Mesenchymal stem cell (in vitro differentiated cells and primary cell): ENCODE results near the gene BNC2.

Experiments used
- DNase-seq: peaks from one replicate; pipeline ENCODE4 v3.0.0-alpha.2; 2013
- H2AFZ ChIP-seq: one replicate; pipeline ENCODE4 v1.6.1; 2013; ENCODE audit warnings: low read depth, mild to moderate bottlenecking, control low read depth, inconsistent platforms, low read length, moderate library complexity
- H2AK5ac ChIP-seq: 2 replicates; pipeline ENCODE4 v1.6.1; 2013; ENCODE audit warnings: low read length, moderate library complexity, mild to moderate bottlenecking, inconsistent platforms; ENCODE audit not compliant: severe bottlenecking
- H2BK120ac ChIP-seq: one replicate; pipeline ENCODE4 v1.6.1; 2013; ENCODE audit warnings: low read depth, mild to moderate bottlenecking, inconsistent platforms, low read length, moderate library complexity
- H2BK12ac ChIP-seq, 2 experiments: one replicate each; pipeline ENCODE4 v1.6.1; 2013; ENCODE audit warnings: inconsistent platforms in 2 of 2, low read length in 2 of 2, mild to moderate bottlenecking in 2 of 2, moderate library complexity in 2 of 2, control low read depth in 1 of 2
- H2BK15ac ChIP-seq: one replicate; pipeline ENCODE4 v1.6.1; 2013; ENCODE audit warnings: mild to moderate bottlenecking, low read depth, inconsistent platforms; ENCODE audit not compliant: poor library complexity, severe bottlenecking
- H2BK5ac ChIP-seq: 2 replicates; pipeline ENCODE4 v1.6.1; 2013; ENCODE audit warnings: low read depth, mild to moderate bottlenecking, low read length, control low read depth, inconsistent platforms; ENCODE audit not compliant: poor library complexity, severe bottlenecking
- H3K14ac ChIP-seq, 2 experiments: one replicate each; pipeline ENCODE4 v1.6.1; 2013; ENCODE audit warnings: inconsistent platforms in 2 of 2, low read length in 2 of 2, control low read depth in 1 of 2, mild to moderate bottlenecking in 1 of 2, moderate library complexity in 1 of 2
- H3K18ac ChIP-seq, 2 experiments: one replicate each; pipeline ENCODE4 v1.6.1; 2013; ENCODE audit warnings: inconsistent platforms in 2 of 2, low read length in 2 of 2, control low read depth in 1 of 2, low read depth in 1 of 2, mild to moderate bottlenecking in 1 of 2
- H3K23ac ChIP-seq, 2 experiments: one replicate each; pipeline ENCODE4 v1.6.1; 2013; ENCODE audit warnings: inconsistent platforms in 2 of 2, low read length in 2 of 2, mild to moderate bottlenecking in 2 of 2, moderate library complexity in 2 of 2, control low read depth in 1 of 2
- H3K27ac ChIP-seq: 2 replicates; pipeline ENCODE4 v1.5.1; 2013; ENCODE audit warnings: mild to moderate bottlenecking, moderate library complexity, low read length, control low read depth, inconsistent platforms; ENCODE audit not compliant: poor library complexity, severe bottlenecking
- H3K27me3 ChIP-seq, 2 experiments: 2 replicates each; pipeline versions ENCODE4 v1.6.1 to v1.7.0; 2013; ENCODE audit warnings: low read length in 2 of 2, mild to moderate bottlenecking in 2 of 2, moderate library complexity in 2 of 2, control low read depth in 1 of 2, inconsistent platforms in 1 of 2; ENCODE audit not compliant: control insufficient read depth in 1 of 2, insufficient read depth in 1 of 2
- H3K36me3 ChIP-seq, 2 experiments: 2 replicates each; pipeline versions ENCODE4 v1.6.1 to v1.7.0; 2013; ENCODE audit warnings: low read length in 2 of 2, control low read depth in 1 of 2, inconsistent platforms in 1 of 2, low read depth in 1 of 2, mild to moderate bottlenecking in 1 of 2; ENCODE audit not compliant: insufficient read depth in 2 of 2, control insufficient read depth in 1 of 2
- H3K4ac ChIP-seq, 2 experiments: one replicate each; pipeline ENCODE4 v1.6.1; 2013; ENCODE audit warnings: inconsistent platforms in 2 of 2, low read length in 2 of 2, mild to moderate bottlenecking in 2 of 2, moderate library complexity in 2 of 2, control low read depth in 1 of 2, low read depth in 1 of 2
- H3K4me1 ChIP-seq: 2 replicates; pipeline ENCODE4 v1.6.1; 2013; ENCODE audit warnings: low read depth, low read length, control low read depth; ENCODE audit not compliant: control insufficient read depth, insufficient read depth
- H3K4me2 ChIP-seq: 2 replicates; pipeline ENCODE4 v1.6.1; 2013; ENCODE audit warnings: low read length, mild to moderate bottlenecking, inconsistent platforms; ENCODE audit not compliant: poor library complexity, severe bottlenecking
- H3K4me3 ChIP-seq, 2 experiments: 2 replicates each; pipeline versions ENCODE4 v1.5.1 to v1.7.0; 2013; ENCODE audit warnings: low read length in 2 of 2, mild to moderate bottlenecking in 2 of 2, control low read depth in 1 of 2, low read depth in 1 of 2; ENCODE audit not compliant: insufficient read depth in 1 of 2
- H3K79me1 ChIP-seq: replicated peaks from 2 replicates; pipeline ENCODE4 v1.6.1; 2013; ENCODE audit warnings: mild to moderate bottlenecking, control low read depth, low read length, inconsistent platforms; ENCODE audit not compliant: poor library complexity, severe bottlenecking
- H3K9ac ChIP-seq: 2 replicates; pipeline ENCODE4 v1.7.0; 2013; ENCODE audit warnings: mild to moderate bottlenecking, low read length, moderate library complexity
- H3K9me3 ChIP-seq: 2 replicates; pipeline ENCODE4 v1.7.0; 2013; ENCODE audit warnings: mild to moderate bottlenecking, low read length; ENCODE audit not compliant: control insufficient read depth
- H4K8ac ChIP-seq: one replicate; pipeline ENCODE4 v1.6.1; 2013; ENCODE audit warnings: inconsistent platforms, mild to moderate bottlenecking, low read length, moderate library complexity
- H4K91ac ChIP-seq: one replicate; pipeline ENCODE4 v1.6.1; 2013; ENCODE audit warnings: mild to moderate bottlenecking, low read length, inconsistent platforms
- WGBS: methylation state at CpG from one replicate; pipeline ENCODE4 v1.1.7; 2013; ENCODE audit warnings: mixed read lengths; 5-methylcytosine and 5-hydroxymethylcytosine counted together

The BNC2 gene

DNA sequence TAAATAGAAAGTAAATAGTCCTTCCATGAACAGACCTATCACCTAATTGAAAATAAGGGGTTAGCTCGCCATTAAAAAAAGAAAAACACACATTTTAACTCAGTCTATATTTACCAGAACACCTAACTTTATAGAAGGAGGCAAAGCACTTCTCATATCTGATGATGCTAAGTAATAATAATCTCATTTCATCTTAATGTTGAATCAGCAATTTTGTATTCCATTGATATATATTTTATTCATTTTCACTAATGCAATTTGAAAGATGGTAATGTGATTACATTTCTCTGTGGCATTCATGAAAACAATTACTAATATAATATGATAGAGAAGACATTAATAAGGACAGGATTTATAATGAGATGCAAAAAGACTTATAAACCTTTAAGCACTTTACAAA lies 276.7 kb downstream of the BNC2 start:
- H3K79me1 ChIP-seq, result peaks cover 19% of the 10 kb centered on the region
- H3K27ac ChIP-seq, result no peak overlapping the region
- no peak overlapping the region for H3K9ac ChIP-seq
- H4K91ac ChIP-seq, result no peak overlapping the region
- no CpG with 5 or more reads among the region's 1 CpG for WGBS
- H3K23ac ChIP-seq, result no peak overlapping the region
- H2BK5ac ChIP-seq, result no peak overlapping the region
- no peak overlapping the region for H2AK5ac ChIP-seq
- no peak overlapping the region for H2AFZ ChIP-seq
- no peaks in the 10 kb centered on the region for H3K36me3 ChIP-seq
- DNase-seq, result no peak
- no peaks in the 10 kb centered on the region for H3K9me3 ChIP-seq
- H4K8ac ChIP-seq, result no peak overlapping the region
- H3K14ac ChIP-seq, result no peak overlapping the region
- H3K4me1 ChIP-seq, result no peaks in the 10 kb centered on the region
- no peak overlapping the region for H3K4ac ChIP-seq
- no peak overlapping the region for H3K4me2 ChIP-seq
- H2BK15ac ChIP-seq, result no peak overlapping the region
- H3K27me3 ChIP-seq, result no peaks in the 10 kb centered on the region
- no peak overlapping the region for H3K4me3 ChIP-seq
- H3K18ac ChIP-seq, result no peak overlapping the region
- H2BK120ac ChIP-seq, result no peak overlapping the region
- H2BK12ac ChIP-seq, result no peak overlapping the region

DNA sequence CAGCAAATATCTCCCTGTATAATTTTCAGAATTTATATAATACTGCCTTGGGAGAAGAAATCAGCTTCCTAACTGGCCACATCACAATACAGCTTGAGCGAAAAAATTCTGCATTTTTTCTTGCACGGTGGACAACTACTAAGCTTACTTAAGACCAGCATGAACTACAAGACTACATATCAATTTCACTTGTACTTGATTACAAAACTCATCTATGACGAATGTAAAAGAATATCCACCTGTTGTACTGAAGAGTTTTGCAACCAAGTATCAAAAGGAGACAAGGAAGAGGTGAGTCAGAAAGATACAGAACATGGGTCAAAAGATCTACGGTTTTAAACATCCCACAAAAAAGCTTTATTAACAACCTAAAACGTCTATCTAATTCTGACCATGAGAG lies 279.4 kb downstream of the BNC2 start:
- no peaks in the 10 kb centered on the region for H3K36me3 ChIP-seq
- H3K4me2 ChIP-seq, result no peak overlapping the region
- no peak overlapping the region for H3K4ac ChIP-seq
- H2BK12ac ChIP-seq, result no peak overlapping the region
- H2BK5ac ChIP-seq, result no peak overlapping the region
- no peak overlapping the region for H3K9ac ChIP-seq
- no peak overlapping the region for H2AFZ ChIP-seq
- no peak overlapping the region for H3K14ac ChIP-seq
- H3K27me3 ChIP-seq, result no peaks in the 10 kb centered on the region
- no peak overlapping the region for H4K8ac ChIP-seq
- no peak overlapping the region for H3K18ac ChIP-seq
- no peak overlapping the region for H3K4me3 ChIP-seq
- no peak overlapping the region for H2BK15ac ChIP-seq
- no peak overlapping the region for H2AK5ac ChIP-seq
- DNase-seq, result no peak
- WGBS, result 100% methylated on average over 2 of the region's 5 CpGs
- H3K4me1 ChIP-seq, result no peaks in the 10 kb centered on the region
- H3K23ac ChIP-seq, result no peak overlapping the region
- peaks cover 22% of the 10 kb centered on the region for H3K79me1 ChIP-seq
- no peak overlapping the region for H3K27ac ChIP-seq
- no peaks in the 10 kb centered on the region for H3K9me3 ChIP-seq
- no peak overlapping the region for H4K91ac ChIP-seq
- no peak overlapping the region for H2BK120ac ChIP-seq

DNA sequence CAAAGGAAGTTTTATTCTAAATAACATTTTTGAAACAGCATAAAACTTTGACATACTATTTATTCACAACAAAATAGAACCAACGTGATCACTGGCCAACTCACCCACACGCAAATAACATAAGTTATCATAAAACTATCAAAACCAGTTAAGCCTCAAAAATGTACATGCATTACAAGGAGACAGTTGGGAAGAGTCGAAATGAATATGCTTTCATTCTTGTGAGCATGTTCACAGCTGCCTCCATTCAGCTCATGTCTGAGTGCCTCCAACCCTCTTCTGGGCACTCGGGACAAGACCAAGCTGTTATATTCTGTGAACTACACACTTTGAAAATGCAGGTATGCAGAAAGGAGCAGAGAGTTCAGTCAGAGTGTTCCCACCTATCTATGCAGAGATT lies 284.9 kb downstream of the BNC2 start:
- no peak overlapping the region for H3K14ac ChIP-seq
- H3K27ac ChIP-seq, result no peak overlapping the region
- H3K79me1 ChIP-seq, result peaks cover 23% of the 10 kb centered on the region
- H2BK5ac ChIP-seq, result no peak overlapping the region
- no peak overlapping the region for H3K23ac ChIP-seq
- H4K91ac ChIP-seq, result no peak overlapping the region
- H3K4me3 ChIP-seq, result no peak overlapping the region
- DNase-seq, result no peak
- H3K27me3 ChIP-seq, result no peaks in the 10 kb centered on the region
- no peak overlapping the region for H3K9ac ChIP-seq
- no peak overlapping the region for H3K18ac ChIP-seq
- no peak overlapping the region for H2AK5ac ChIP-seq
- no peak overlapping the region for H2AFZ ChIP-seq
- H3K9me3 ChIP-seq, result no peaks in the 10 kb centered on the region
- no peaks in the 10 kb centered on the region for H3K4me1 ChIP-seq
- H3K36me3 ChIP-seq, result peaks cover 5 to 25% of the 10 kb centered on the region in 2 experiments
- no peak overlapping the region for H2BK120ac ChIP-seq
- 90% methylated on average over 4 of the region's 4 CpGs for WGBS
- no peak overlapping the region for H3K4ac ChIP-seq
- H2BK12ac ChIP-seq, result no peak overlapping the region
- H4K8ac ChIP-seq, result no peak overlapping the region
- no peak overlapping the region for H2BK15ac ChIP-seq
- H3K4me2 ChIP-seq, result no peak overlapping the region

- Histone ChIP-seq H3K14ac (no peak overlapping the region), H4K91ac (no peak overlapping the region), H3K23ac (no peak overlapping the region), H2BK5ac (no peak overlapping the region), H3K36me3 (peaks cover 8 to 34% of the 10 kb centered on the region in 2 experiments), H3K4ac (no peak overlapping the region), H2BK120ac (no peak overlapping the region), H3K27me3 (no peaks in the 10 kb centered on the region), H2AFZ (no peak overlapping the region), H2BK12ac (no peak overlapping the region), H3K9ac (no peak overlapping the region), H3K4me2 (no peak overlapping the region), H3K4me1 (peaks cover 2% of the 10 kb centered on the region), H3K27ac (no peak overlapping the region), H3K79me1 (peaks cover 18% of the 10 kb centered on the region), H4K8ac (no peak overlapping the region), H3K4me3 (no peak overlapping the region), H3K9me3 (no peaks in the 10 kb centered on the region), H3K18ac (peak overlapping the region in 1 of 2 experiments; percentile 28), H2BK15ac (no peak overlapping the region), H2AK5ac (no peak overlapping the region)
- no peak for DNase-seq
- 97% methylated on average over 2 of the region's 2 CpGs for WGBS
Measured at GRCh38 chr9:16579872-16580432, 290.5 kb downstream of the BNC2 start.
